Left kidney (tissue), 2 donors: ENCODE measurements around the gene LAMC3. TPM values are rescaled to one million over a fixed set of nuclear protein-coding genes. Genes with fewer than 3 reads are reported as not detected.

Source experiments
- DNase-seq: peaks from one replicate; pipeline ENCODE4 v3.0.0-alpha.2; 2013
- polyA plus RNA-seq: library from polyadenylated mRNA; unstranded; fragments of 120-200 nt; gene quantifications from one replicate; pipeline ENCODE4 v1.2.1, GENCODE V29; 2013; ENCODE audit not compliant: insufficient read length

LAMC3 gene
- polyA plus RNA-seq, 1 donor, result 22.8 TPM

- DNase-seq, result no peak
Measured at GRCh38 chr9:131072871-131073237, 63.9 kb downstream of the LAMC3 start.

- no peak for DNase-seq
Measured at GRCh38 chr9:131076347-131077195, 67.6 kb downstream of the LAMC3 start.

- no peak for DNase-seq
Measured at GRCh38 chr9:131078427-131079366, 69.7 kb downstream of the LAMC3 start.

GRCh38 chr9:131080589-131080988 is 71.6 kb downstream of the LAMC3 start:
- no peak for DNase-seq

GRCh38 chr9:131081868-131082267 is 72.9 kb downstream of the LAMC3 start:
- DNase-seq, result no peak

GRCh38 chr9:131082774-131083512 is 74.0 kb downstream of the LAMC3 start:
- DNase-seq, result no peak

GRCh38 chr9:131084661-131085369 is 75.8 kb downstream of the LAMC3 start:
- DNase-seq, result no peak

- DNase-seq, result no peak
Measured at GRCh38 chr9:131085370-131086122, 76.6 kb downstream of the LAMC3 start.

- no peak for DNase-seq
Measured at GRCh38 chr9:131087354-131087893, 78.5 kb downstream of the LAMC3 start.

GRCh38 chr9:131090025-131090787 is 81.2 kb downstream of the LAMC3 start:
- DNase-seq, result no peak

- DNase-seq, result no peak
Measured at GRCh38 chr9:131091352-131091992, 82.5 kb downstream of the LAMC3 start.

GRCh38 chr9:131092030-131092429 is 83.1 kb downstream of the LAMC3 start:
- DNase-seq, result no peak

- no peak for DNase-seq
Measured at GRCh38 chr9:131092548-131093440, 83.8 kb downstream of the LAMC3 start.

- no peak for DNase-seq
Measured at GRCh38 chr9:131094015-131094414, 85.0 kb downstream of the LAMC3 start.

GRCh38 chr9:131094622-131095021 is 85.6 kb downstream of the LAMC3 start:
- no peak for DNase-seq

- DNase-seq, result no peak
Measured at GRCh38 chr9:131095666-131096268, 86.8 kb downstream of the LAMC3 start.

GRCh38 chr9:131096269-131097125 is 87.5 kb downstream of the LAMC3 start, which contains the start of gene AIF1L:
TSS of gene AIF1L (plus strand) at chr9:131096531. CDS start at chr9:131096630, 99 bp downstream.
- peak; percentile 70 for DNase-seq
